Thoracic aorta (tissue), 2 donors: ENCODE results near the gene ARHGEF6. TPM values are rescaled to one million over a fixed set of nuclear protein-coding genes. Genes with fewer than 3 reads are reported as not detected.
"Not testable (repeated sequence)": the region's sequence is repeated elsewhere in the genome, so short reads cannot be mapped to it uniquely, and the experiment has no call there.

Experiments used
- ATAC-seq: fragments of 150-250 bp; one replicate; pipeline ENCODE4 v1.8.0; 2017; ENCODE audit warnings: low read depth; ENCODE audit not compliant: insufficient number of reproducible peaks, low FRiP score
- DNase-seq: peaks from one replicate; pipeline ENCODE4 v3.0.0-alpha.2; 2020; ENCODE audit warnings: low spot score
- H3K27ac ChIP-seq, 2 donors: fragments of 200-600 bp; sonication (generic); 1 replicate in 1 of 2; 2 replicates in 1 of 2; pipeline ENCODE4 v1.5.1; 2016; ENCODE audit warnings: mild to moderate bottlenecking in 2 of 2, moderate library complexity in 2 of 2
- H3K27me3 ChIP-seq: fragments of 200-600 bp; sonication (generic); replicated peaks from 2 replicates; pipeline ENCODE4 v1.6.0; 2016; ENCODE audit warnings: mild to moderate bottlenecking; ENCODE audit not compliant: insufficient read depth
- H3K36me3 ChIP-seq: fragments of 200-600 bp; sonication (generic); one replicate; pipeline ENCODE4 v1.5.1; 2016
- H3K4me1 ChIP-seq, 2 donors: fragments of 200-600 bp; sonication (generic); 1 replicate in 1 of 2; 2 replicates in 1 of 2; pipeline versions ENCODE4 v1.5.1 to v1.6.0; 2016; ENCODE audit warnings: low read depth in 2 of 2, mild to moderate bottlenecking in 1 of 2; ENCODE audit not compliant: control insufficient read depth in 1 of 2
- H3K4me3 ChIP-seq: fragments of 200-600 bp; sonication (generic); 2 replicates; pipeline ENCODE4 v1.5.1; 2016; ENCODE audit warnings: mild to moderate bottlenecking
- H3K9me3 ChIP-seq: fragments of 200-600 bp; sonication (generic); 2 replicates; pipeline ENCODE4 v1.5.1; 2016
- total RNA-seq, 2 donors: library from RNA; depleted of rRNA; stranded (reverse); fragments of >200 nt; gene quantifications; one replicate each; pipeline versions ENCODE4 v1.1.0 to v1.2.3, GENCODE V29; 2016
- TF ChIP-seq, protein P1 (sequence below): fragments of 200-600 bp; sonication (generic); IDR thresholded peaks from one replicate; pipeline ENCODE4 v1.5.1; 2019; ENCODE audit warnings: antibody characterized with exemption

ARHGEF6 gene
- total RNA-seq, 2 donors from 2014 or later: 25.7 to 34.8 TPM

DNA sequence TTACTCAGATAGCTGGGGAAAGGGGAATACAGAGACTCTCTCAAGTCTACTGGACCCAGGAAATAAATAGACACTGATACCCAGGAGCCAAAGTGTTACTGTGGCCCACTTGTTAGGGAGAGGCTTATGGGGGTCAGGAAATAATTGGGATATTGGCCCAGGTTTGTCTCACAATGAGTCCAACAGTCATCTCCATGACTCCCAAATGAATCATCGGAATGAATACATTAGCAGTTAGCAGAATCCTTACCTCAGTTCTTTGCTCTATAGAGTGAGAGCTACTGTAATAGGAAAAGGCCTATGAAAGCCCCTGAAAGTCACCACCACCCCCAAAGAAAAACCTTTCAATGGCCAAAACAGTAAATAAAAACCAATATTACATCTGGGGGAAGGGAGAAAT, 42.4 kb upstream of the ARHGEF6 start:
- H3K27me3 ChIP-seq: no peaks in the 10 kb centered on the region
- DNase-seq (no peak), ATAC-seq (no peak)
- H3K36me3 ChIP-seq: peaks cover 3% of the 10 kb centered on the region
- no peaks in the 10 kb centered on the region for H3K4me1 ChIP-seq
- no peak overlapping the region for H3K4me3 ChIP-seq
- H3K9me3 ChIP-seq: no peaks in the 10 kb centered on the region
- TF ChIP-seq, protein P1, sequence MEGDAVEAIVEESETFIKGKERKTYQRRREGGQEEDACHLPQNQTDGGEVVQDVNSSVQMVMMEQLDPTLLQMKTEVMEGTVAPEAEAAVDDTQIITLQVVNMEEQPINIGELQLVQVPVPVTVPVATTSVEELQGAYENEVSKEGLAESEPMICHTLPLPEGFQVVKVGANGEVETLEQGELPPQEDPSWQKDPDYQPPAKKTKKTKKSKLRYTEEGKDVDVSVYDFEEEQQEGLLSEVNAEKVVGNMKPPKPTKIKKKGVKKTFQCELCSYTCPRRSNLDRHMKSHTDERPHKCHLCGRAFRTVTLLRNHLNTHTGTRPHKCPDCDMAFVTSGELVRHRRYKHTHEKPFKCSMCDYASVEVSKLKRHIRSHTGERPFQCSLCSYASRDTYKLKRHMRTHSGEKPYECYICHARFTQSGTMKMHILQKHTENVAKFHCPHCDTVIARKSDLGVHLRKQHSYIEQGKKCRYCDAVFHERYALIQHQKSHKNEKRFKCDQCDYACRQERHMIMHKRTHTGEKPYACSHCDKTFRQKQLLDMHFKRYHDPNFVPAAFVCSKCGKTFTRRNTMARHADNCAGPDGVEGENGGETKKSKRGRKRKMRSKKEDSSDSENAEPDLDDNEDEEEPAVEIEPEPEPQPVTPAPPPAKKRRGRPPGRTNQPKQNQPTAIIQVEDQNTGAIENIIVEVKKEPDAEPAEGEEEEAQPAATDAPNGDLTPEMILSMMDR: no peak
- H3K27ac ChIP-seq: no peak overlapping the region

DNA sequence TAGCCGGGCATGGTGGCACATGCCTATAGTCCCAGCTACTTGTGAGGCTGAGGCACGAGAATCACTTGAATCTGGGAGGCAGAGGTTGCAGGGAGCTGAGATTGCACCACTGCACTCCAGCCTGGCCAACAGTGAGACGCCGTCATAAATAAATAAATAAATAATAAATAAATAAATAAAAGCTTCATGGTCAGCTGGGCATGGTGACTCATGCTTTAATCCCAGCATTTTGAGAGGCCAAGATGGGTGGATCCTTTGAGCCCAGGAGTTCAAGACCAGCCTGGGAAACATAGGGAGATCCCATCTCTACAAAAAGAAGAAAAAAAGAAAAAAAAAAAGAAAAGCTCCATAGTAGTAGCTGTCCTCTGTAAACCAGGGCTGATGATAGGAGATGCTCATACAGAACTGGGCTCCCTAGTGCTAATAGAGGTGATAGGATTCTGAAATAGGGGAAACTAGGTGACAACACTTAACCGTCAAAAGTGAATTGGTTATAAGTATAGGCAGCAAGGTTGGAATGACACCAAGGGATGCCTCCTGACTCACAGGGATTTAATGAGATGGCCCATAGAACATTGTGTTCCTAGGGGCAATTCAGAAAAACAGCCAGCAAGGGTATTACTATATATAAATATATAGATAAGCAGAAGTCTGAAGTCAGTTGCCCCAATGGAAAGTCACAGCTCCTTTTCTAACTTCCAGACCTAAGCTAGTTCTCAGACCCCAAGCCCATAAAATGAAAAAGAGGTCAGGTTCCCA, 41.8 kb upstream of the ARHGEF6 start:
- no peak for ATAC-seq
- Histone ChIP-seq H3K9me3 (no peaks in the 10 kb centered on the region), H3K36me3 (peaks cover 3% of the 10 kb centered on the region), H3K27ac (no peak overlapping the region), H3K4me1 (no peaks in the 10 kb centered on the region), H3K4me3 (no peak overlapping the region), H3K27me3 (no peaks in the 10 kb centered on the region)
- DNase-seq: no peak
- TF ChIP-seq, protein P1: no peak

DNA sequence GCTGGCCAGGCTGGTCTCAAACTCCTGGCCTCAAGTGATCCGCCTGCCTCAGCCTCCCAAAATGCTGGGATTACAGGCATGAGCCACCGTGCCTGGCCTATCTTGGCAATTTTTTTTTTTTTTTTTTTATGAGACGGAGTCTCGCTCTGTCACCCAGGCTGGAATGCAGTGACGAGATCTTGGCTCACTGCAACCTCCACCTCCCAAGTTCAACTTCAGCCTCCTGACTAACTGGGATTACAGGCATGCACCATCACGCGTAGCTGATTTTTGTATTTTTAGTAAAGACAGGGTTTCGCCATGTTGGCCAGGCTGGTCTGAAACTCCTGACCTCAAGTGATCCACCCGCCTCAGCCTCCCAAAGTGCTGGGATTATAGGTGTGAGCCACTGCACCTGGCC, 39.0 kb upstream of the ARHGEF6 start:
- H3K27ac ChIP-seq, H3K36me3 ChIP-seq, ATAC-seq, H3K27me3 ChIP-seq, H3K9me3 ChIP-seq, DNase-seq, H3K4me3 ChIP-seq, H3K4me1 ChIP-seq: not testable (repeated sequence)

DNA sequence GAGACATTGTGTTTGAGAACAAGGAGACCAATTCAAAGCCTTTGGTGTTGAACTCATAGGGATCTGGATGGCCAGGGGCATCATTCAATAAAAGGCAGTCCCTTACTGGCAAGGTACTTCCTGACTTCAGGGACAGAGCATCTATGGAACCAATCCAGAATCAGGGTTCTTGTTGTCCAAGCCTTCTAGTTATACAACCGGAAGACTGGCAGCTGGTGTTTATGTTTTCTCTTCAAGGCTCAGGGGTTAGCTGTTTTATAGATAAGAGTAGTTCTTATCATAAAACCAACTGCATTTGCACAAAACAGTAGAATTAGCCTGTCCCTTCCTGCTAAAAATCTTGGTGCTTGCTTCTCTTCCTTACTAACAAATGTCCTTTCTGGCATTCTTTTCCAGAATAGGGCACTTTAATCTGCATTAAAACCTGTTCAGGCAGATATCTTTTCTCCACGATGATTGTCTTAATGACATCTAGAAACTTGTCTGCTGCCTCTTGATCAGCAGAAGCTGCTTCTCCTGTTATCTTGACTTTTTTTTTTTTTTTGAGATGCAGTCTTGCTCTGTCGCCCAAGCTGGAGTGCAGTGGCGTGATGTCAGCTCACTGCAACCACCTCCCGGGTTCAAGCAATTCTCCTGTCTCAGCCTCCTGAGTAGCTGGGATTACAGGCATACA, 38.4 kb upstream of the ARHGEF6 start:
- DNase-seq (no peak), ATAC-seq (no peak)
- Histone ChIP-seq H3K27ac (no peak overlapping the region), H3K4me3 (no peak overlapping the region), H3K36me3 (peaks cover 3% of the 10 kb centered on the region), H3K27me3 (no peaks in the 10 kb centered on the region), H3K4me1 (no peaks in the 10 kb centered on the region), H3K9me3 (no peaks in the 10 kb centered on the region)
- TF ChIP-seq, protein P1: no peak

DNA sequence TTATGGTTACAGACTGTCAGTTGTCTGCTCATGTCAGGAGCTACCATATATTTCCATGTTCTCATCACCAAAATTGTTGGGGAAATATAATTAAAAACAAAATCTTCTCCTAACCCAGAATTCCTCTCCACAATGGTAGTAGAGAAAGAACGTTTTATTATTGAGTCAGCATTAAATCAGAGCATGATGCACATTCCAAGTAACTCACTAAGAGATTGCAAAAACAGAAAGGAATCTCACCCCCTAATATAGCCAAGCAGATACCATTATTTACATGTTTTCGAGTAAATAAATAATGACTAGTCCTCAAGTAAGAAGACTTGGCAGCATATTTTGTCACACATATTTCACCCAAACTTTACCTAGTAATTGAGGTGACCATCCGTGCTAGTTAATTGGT, 36.2 kb upstream of the ARHGEF6 start:
- TF ChIP-seq, protein P1: no peak
- Histone ChIP-seq H3K27me3 (no peaks in the 10 kb centered on the region), H3K9me3 (no peaks in the 10 kb centered on the region), H3K36me3 (peaks cover 3% of the 10 kb centered on the region), H3K4me1 (no peaks in the 10 kb centered on the region), H3K27ac (no peak overlapping the region), H3K4me3 (no peak overlapping the region)
- DNase-seq (no peak), ATAC-seq (no peak)
